ENCODE data around the gene RAD23B.

The RAD23B gene

GRCh38 chr9:107243742-107244141 lies 39.3 kb upstream of the RAD23B start:
- no peak for DNase-seq (ENCODE audit: low spot score)
- in situ Hi-C loops (cut with MboI; ENCODE audit: low pct_unique_long_range_greater_than_20kb, low sequenced_read_pairs, unreplicated experiment), result no loop called here
- TF ChIP-seq, protein P1, sequence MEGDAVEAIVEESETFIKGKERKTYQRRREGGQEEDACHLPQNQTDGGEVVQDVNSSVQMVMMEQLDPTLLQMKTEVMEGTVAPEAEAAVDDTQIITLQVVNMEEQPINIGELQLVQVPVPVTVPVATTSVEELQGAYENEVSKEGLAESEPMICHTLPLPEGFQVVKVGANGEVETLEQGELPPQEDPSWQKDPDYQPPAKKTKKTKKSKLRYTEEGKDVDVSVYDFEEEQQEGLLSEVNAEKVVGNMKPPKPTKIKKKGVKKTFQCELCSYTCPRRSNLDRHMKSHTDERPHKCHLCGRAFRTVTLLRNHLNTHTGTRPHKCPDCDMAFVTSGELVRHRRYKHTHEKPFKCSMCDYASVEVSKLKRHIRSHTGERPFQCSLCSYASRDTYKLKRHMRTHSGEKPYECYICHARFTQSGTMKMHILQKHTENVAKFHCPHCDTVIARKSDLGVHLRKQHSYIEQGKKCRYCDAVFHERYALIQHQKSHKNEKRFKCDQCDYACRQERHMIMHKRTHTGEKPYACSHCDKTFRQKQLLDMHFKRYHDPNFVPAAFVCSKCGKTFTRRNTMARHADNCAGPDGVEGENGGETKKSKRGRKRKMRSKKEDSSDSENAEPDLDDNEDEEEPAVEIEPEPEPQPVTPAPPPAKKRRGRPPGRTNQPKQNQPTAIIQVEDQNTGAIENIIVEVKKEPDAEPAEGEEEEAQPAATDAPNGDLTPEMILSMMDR (IDR thresholded peaks at IDR 0.05; ENCODE audit: extremely low read depth, insufficient read depth, missing control alignments), result no peak

GRCh38 chr9:107246259-107247254 lies 36.5 kb upstream of the RAD23B start:
- in situ Hi-C loops (cut with MboI; ENCODE audit: low pct_unique_long_range_greater_than_20kb, low sequenced_read_pairs, unreplicated experiment), result no loop called here
- TF ChIP-seq, protein P1 (IDR thresholded peaks at IDR 0.05; ENCODE audit: extremely low read depth, insufficient read depth, missing control alignments), result no peak
- DNase-seq (ENCODE audit: low spot score), result no peak

DNA sequence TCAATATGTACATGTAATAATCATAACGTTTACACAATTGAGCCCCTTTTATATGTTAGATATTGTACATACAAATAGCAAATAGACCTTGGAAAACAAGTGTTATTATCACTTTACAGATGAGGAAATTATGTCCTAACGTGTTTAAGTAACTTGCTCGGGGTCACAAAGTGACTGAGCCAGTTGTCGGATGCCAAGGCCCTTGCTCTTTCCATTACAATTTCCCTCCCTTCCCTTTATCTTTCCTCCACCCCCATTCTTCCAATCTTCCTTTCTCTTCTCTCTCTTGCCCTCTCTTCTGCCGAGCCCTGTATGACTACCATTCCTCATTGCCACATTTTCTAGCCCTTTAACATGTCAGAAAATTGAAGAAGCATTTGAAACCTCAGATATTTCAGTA lies 34.4 kb upstream of the RAD23B start:
- TF ChIP-seq, protein P1 (IDR thresholded peaks at IDR 0.05; ENCODE audit: extremely low read depth, insufficient read depth, missing control alignments), result no peak
- DNase-seq (ENCODE audit: low spot score), result no peak
- in situ Hi-C loops (cut with MboI; ENCODE audit: low pct_unique_long_range_greater_than_20kb, low sequenced_read_pairs, unreplicated experiment), result no loop called here

DNA sequence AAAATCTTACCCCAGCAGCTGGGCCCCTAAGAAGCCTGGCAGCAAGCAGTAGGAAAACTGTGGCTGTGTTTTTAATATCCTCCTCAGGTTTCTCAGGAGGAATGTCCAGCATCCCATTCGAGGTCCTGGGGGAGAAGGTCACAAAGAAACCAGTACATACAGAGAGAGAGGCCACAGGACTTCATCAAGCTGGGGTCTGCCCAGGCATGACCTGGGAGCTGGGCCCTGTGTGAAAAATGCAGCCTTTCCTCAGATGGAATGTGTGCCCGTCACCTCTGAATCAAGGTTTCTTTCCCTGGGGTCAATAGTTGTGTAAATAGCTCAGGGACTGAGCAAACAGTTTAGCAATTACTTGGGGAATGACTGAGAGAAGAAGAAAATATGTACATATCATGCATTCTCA lies 33.9 kb upstream of the RAD23B start:
- in situ Hi-C loops (cut with MboI; ENCODE audit: low pct_unique_long_range_greater_than_20kb, low sequenced_read_pairs, unreplicated experiment), result no loop called here
- DNase-seq (ENCODE audit: low spot score), result no peak
- TF ChIP-seq, protein P1 (IDR thresholded peaks at IDR 0.05; ENCODE audit: extremely low read depth, insufficient read depth, missing control alignments), result no peak

GRCh38 chr9:107249665-107250285 lies 33.3 kb upstream of the RAD23B start:
- TF ChIP-seq, protein P1 (IDR thresholded peaks at IDR 0.05; ENCODE audit: extremely low read depth, insufficient read depth, missing control alignments), result no peak
- in situ Hi-C loops (cut with MboI; ENCODE audit: low pct_unique_long_range_greater_than_20kb, low sequenced_read_pairs, unreplicated experiment), result no loop called here
- DNase-seq (ENCODE audit: low spot score), result no peak

DNA sequence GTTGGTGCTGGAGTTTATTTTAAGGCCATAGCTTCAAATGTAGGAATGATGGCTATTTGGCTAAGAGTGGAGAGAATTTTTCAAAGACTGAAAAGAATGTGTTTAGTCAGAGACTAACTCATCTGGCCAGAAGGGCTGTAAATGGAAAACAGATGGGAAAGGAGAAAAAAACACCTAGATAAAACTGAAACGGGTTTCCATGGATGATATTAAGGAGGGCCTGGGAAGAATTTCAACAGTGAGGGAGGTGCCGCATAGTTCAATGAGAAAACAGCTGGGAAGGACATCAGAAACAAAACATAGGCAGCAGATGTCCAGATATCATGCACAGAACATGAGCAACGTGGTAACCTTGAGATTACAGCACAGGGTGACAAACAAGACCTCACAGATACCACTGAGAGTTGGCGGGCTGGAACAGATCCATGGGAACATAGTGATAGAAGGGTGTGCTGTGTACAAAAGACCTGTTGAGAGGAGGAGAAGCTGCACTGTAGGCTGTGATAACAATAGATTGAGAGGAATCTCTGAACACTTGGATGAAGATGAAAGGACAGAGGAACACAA lies 31.2 kb upstream of the RAD23B start:
- DNase-seq (ENCODE audit: low spot score), result no peak
- TF ChIP-seq, protein P1 (IDR thresholded peaks at IDR 0.05; ENCODE audit: extremely low read depth, insufficient read depth, missing control alignments), result no peak
- in situ Hi-C loops (cut with MboI; ENCODE audit: low pct_unique_long_range_greater_than_20kb, low sequenced_read_pairs, unreplicated experiment), result no loop called here

Data from GM13977 (cell line).